Activated naive CD8-positive, alpha-beta T cell treated with anti-CD3 and anti-CD28 coated beads, Interleukin-2, amount 50 U/mL, for 24 hours (primary cell): Measurements from ENCODE around the gene THSD8.
A peak's percentile ranks its signal among the peaks of the same experiment; 100 is the strongest.
"Not testable (repeated sequence)": the region's sequence is repeated elsewhere in the genome, so short reads cannot be mapped to it uniquely, and the experiment has no call there.

Experiments used
- ATAC-seq: fragments of 150-1000 bp; cut with Tn5 transposase; one replicate; pipeline ENCODE4 v1.10.0; 2021
- DNase-seq: peaks from one replicate; pipeline ENCODE4 v3.0.0; 2021
- H3K27ac Mint-ChIP-seq: one replicate; pipeline ENCODE4 v1.8.0; 2021; ENCODE audit warnings: mild to moderate bottlenecking, mixed read lengths
- H3K27me3 Mint-ChIP-seq: one replicate; pipeline ENCODE4 v1.8.0; 2021; ENCODE audit warnings: mixed read lengths
- H3K36me3 Mint-ChIP-seq: one replicate; pipeline ENCODE4 v1.8.0; 2021; ENCODE audit warnings: low read depth, mixed read lengths
- H3K4me1 Mint-ChIP-seq: one replicate; pipeline ENCODE4 v1.8.0; 2021; ENCODE audit warnings: mixed read lengths
- H3K4me3 Mint-ChIP-seq: one replicate; pipeline ENCODE4 v1.8.0; 2021; ENCODE audit warnings: mild to moderate bottlenecking, moderate library complexity, mixed read lengths
- H3K9me3 Mint-ChIP-seq: one replicate; pipeline ENCODE4 v1.8.0; 2021; ENCODE audit warnings: mixed read lengths

Gene THSD8

DNA sequence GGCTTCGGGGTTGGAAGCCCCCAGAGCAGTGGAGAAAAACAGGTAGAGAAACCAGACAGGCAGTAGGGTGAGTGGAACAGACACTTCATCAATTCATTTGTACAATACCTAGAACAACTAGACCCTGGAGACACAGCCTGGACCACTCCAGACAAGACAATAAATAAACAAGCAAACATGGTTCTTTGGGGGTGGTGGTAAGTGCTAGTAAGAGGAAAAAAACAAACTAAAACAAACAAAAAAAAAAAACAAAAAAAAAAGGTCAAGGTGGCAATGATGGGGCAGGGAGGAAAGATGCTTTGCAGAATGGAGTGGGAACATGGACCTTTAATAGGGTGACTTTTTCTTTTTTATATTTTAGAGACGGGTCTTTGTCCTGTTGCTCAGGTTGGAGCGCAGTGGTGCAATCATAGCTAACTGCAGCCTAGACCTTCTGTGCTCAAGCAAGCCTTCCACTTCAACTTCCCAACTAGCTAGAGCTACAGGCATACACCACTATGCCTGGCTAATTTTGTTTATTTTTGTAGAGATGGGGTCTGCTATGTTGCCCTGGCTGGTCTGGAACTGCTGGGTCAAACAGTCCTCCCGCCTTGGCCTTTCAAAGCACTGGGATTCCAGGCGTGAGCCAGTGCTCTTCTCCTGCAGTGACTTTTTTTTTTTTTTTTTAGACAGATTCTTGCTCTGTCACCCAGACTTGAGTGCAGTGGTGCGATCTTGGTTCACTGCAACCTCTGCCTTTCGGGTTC, 7.5 kb upstream of the THSD8 start:
- Mint-ChIP-seq H3K9me3 (no peaks in the 10 kb centered on the region), H3K27ac (peak overlapping the region; percentile 89), H3K4me3 (peak overlapping the region; percentile 82), H3K27me3 (no peaks in the 10 kb centered on the region), H3K36me3 (peaks cover 11% of the 10 kb centered on the region), H3K4me1 (peaks cover 36% of the 10 kb centered on the region)
- ATAC-seq = no peak
- DNase-seq = no peak

GRCh38 chr19:12794971-12795381, 6.9 kb upstream of the THSD8 start:
- Mint-ChIP-seq H3K4me1 (peaks cover 36% of the 10 kb centered on the region), H3K27me3 (no peaks in the 10 kb centered on the region), H3K36me3 (peaks cover 11% of the 10 kb centered on the region), H3K4me3 (peak overlapping the region; percentile 82), H3K9me3 (no peaks in the 10 kb centered on the region), H3K27ac (peak overlapping the region; percentile 89)
- DNase-seq (no peak), ATAC-seq (no peak)

DNA sequence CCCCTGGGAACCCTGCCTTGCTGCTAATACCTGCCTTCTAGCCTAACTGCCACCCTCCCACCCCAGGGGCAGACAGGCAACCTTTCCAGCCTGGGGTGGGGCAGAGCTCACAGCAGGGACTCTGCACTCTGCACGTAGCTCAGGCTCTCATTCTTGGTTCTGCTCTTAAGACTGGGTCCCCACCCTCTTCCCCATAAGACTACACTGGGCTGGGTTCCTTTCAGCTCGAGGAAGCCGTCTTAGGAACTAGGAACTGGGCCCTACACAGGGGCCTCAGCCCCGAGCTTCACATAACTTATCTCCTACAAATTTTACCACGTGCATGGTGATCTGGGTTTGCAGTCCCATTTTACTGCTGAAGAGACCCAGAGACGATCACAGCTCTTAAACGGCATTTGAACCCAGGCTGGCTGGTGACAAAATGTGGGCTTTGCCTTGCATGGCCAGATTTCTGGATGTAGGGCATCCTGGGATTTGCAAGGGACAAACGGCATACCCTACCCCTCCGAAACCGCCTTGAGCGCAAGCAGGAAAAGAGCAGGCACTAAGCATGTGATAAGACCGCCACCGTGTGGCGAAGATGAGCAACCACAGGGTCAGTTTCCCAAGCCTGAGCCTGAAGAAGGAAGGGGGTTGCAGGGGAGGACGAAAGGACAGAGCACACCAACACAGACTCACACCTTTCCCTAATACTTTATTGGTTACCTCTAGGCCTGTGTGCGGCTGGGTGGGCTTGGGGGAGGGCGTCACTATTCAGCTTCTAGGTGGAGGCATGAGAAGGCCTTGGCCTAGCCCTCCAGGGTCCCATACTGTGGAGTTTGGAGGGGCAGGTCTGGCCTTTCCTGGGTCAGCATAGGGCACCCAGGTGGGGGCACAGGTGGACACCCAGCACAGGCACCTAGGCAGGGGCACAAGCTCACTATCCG, 5.5 kb upstream of the THSD8 start:
- ATAC-seq (no peak), DNase-seq (peak; percentile 79)
- Mint-ChIP-seq H3K36me3 (peaks cover 17% of the 10 kb centered on the region), H3K27me3 (no peaks in the 10 kb centered on the region), H3K4me3 (peak overlapping the region; percentile 68), H3K9me3 (no peaks in the 10 kb centered on the region), H3K27ac (peak overlapping the region; percentile 81), H3K4me1 (peaks cover 32% of the 10 kb centered on the region)

- Mint-ChIP-seq H3K4me1 (peaks cover 34% of the 10 kb centered on the region), H3K27me3 (no peaks in the 10 kb centered on the region), H3K9me3 (no peaks in the 10 kb centered on the region), H3K27ac (no peak overlapping the region), H3K4me3 (no peak overlapping the region), H3K36me3 (peaks cover 17% of the 10 kb centered on the region)
- no peak for DNase-seq
- ATAC-seq = no peak
Observed at GRCh38 chr19:12797141-12797587, 4.7 kb upstream of the THSD8 start.

- H3K36me3 Mint-ChIP-seq = peaks cover 13% of the 10 kb centered on the region
- not testable (repeated sequence) for DNase-seq, H3K9me3 Mint-ChIP-seq, H3K27me3 Mint-ChIP-seq, H3K27ac Mint-ChIP-seq, ATAC-seq, H3K4me3 Mint-ChIP-seq
- H3K4me1 Mint-ChIP-seq = peaks cover 38% of the 10 kb centered on the region
Observed at GRCh38 chr19:12797607-12798006, 4.3 kb upstream of the THSD8 start.

DNA sequence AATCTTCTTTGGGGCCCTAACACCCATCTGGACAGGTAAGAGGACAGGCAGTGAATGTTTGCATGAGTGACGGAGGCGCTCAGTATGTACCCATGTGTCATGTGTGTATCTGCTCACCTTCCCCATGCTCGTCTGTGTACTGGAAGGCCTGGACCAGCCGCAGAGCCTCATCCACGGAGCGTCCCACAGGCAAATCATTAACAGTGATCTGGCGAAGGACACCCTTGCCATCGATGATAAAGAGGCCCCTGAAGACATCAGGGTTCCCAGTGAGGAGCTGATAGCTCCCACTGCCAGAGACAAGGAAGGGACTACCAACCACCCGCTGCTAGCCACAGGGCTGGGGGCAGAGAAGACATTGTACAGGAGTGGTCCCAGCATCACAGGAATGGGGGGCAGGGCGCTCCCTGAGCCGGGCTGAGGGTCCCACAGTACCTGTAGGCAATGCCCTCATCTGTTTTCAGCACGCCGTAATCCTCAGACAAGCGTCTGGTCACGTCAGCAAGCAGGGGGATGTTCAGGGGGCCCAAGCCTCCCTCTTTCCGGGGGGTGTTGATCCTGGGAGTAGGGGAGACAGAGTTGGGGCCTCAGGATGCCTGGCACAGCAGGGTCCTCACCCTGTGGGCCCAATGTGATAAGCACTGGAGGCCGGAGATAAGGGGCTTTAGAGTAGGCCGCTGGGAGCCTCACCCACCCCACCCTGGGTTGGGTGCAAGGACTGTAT, 2.0 kb upstream of the THSD8 start:
- Mint-ChIP-seq H3K4me3 (peak overlapping the region; percentile 85), H3K27me3 (no peaks in the 10 kb centered on the region), H3K36me3 (peaks cover 6% of the 10 kb centered on the region), H3K4me1 (peaks cover 30% of the 10 kb centered on the region), H3K9me3 (no peaks in the 10 kb centered on the region), H3K27ac (no peak overlapping the region)
- ATAC-seq (no peak), DNase-seq (no peak)

- no peaks in the 10 kb centered on the region for H3K27me3 Mint-ChIP-seq
- H3K4me1 Mint-ChIP-seq = peaks cover 27% of the 10 kb centered on the region
- ATAC-seq = no peak
- H3K27ac Mint-ChIP-seq = peak overlapping the region; percentile 75
- peak overlapping the region; percentile 85 for H3K4me3 Mint-ChIP-seq
- H3K9me3 Mint-ChIP-seq = no peaks in the 10 kb centered on the region
- H3K36me3 Mint-ChIP-seq = peaks cover 6% of the 10 kb centered on the region
- DNase-seq = no peak
Observed at GRCh38 chr19:12800466-12800770, 1.5 kb upstream of the THSD8 start.

DNA sequence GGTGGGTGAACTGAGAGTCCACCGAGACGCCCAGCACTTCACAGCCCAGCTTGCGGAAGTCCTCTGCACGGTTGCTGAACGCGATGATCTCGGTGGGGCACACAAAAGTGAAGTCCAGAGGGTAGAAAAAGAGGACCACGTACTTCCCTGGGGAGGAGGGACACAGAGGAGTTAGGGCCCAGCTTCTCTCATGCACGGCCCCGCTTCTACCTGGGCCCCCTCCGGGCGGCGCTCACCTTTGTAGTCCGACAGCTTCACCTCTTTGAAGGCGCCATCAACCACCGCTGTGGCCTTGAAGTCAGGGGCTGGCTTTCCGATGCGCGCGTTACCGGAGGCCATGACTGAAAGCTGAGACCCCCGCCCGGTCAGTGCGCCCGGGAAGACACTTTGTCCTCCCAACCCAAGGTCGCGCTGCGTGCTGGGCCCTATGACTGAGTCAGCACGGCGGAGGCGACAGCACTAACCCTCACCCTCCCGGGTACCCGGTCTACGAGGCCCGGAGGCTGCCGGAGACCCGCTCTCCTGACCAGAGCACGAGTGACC, 875 bp upstream of the THSD8 start:
- no peaks in the 10 kb centered on the region for H3K9me3 Mint-ChIP-seq
- peak overlapping the region; percentile 75 for H3K27ac Mint-ChIP-seq
- DNase-seq (no peak), ATAC-seq (peak; percentile 16)
- H3K4me1 Mint-ChIP-seq = peaks cover 22% of the 10 kb centered on the region
- peaks cover 6% of the 10 kb centered on the region for H3K36me3 Mint-ChIP-seq
- H3K4me3 Mint-ChIP-seq = peak overlapping the region; percentile 85
- H3K27me3 Mint-ChIP-seq = no peaks in the 10 kb centered on the region

DNA sequence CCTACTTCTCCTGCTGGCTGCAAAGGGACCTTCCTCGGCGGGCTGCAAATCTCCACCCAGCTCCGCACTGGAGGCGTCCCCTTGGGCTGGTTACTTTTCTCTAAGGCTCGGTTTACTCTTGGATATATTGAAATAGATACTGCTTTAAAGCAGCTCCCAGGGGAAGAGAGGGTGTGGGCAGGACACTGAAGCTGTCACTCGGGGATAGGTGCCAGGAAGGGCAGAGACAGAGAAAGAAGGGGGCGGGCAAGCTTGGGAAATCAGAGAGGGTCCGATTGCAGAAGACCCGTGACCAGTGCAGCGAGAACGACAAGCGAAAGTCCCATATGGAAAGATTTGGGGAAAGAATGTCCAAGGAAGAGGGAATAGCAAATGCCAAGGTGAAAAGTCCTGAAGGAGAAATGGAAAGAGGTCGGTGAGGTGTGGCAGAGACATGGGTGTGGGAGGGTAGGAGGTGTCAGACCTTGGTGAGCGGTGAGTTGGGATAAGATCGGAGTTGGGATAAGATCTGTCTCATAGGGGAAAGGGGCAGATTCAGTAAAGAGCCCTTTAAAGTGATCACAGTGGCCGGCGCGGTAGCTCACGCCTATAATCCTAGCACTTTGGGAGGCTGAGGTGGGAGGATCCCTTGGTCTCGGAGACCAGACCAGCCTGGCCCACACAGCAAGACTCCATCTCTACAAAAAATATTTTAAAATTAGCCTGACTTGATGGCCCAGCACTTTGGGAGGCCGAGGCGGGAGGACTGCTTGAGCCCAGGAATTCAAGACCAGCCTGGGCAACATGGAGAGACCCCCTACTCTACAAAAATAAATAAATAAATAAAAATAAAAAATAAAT, 618 bp downstream of the THSD8 start:
- no peaks in the 10 kb centered on the region for H3K9me3 Mint-ChIP-seq
- H3K36me3 Mint-ChIP-seq = peaks cover 6% of the 10 kb centered on the region
- no peak for ATAC-seq
- H3K4me3 Mint-ChIP-seq = peak overlapping the region; percentile 85
- peak overlapping the region; percentile 72 for H3K27ac Mint-ChIP-seq
- no peak for DNase-seq
- H3K27me3 Mint-ChIP-seq = no peaks in the 10 kb centered on the region
- peaks cover 28% of the 10 kb centered on the region for H3K4me1 Mint-ChIP-seq

GRCh38 chr19:12804051-12804450, 2.2 kb downstream of the THSD8 start:
- DNase-seq (no peak), ATAC-seq (no peak)
- Mint-ChIP-seq H3K27ac (no peak overlapping the region), H3K36me3 (peaks cover 12% of the 10 kb centered on the region), H3K4me3 (no peak overlapping the region), H3K9me3 (no peaks in the 10 kb centered on the region), H3K27me3 (no peaks in the 10 kb centered on the region), H3K4me1 (peaks cover 31% of the 10 kb centered on the region)

DNA sequence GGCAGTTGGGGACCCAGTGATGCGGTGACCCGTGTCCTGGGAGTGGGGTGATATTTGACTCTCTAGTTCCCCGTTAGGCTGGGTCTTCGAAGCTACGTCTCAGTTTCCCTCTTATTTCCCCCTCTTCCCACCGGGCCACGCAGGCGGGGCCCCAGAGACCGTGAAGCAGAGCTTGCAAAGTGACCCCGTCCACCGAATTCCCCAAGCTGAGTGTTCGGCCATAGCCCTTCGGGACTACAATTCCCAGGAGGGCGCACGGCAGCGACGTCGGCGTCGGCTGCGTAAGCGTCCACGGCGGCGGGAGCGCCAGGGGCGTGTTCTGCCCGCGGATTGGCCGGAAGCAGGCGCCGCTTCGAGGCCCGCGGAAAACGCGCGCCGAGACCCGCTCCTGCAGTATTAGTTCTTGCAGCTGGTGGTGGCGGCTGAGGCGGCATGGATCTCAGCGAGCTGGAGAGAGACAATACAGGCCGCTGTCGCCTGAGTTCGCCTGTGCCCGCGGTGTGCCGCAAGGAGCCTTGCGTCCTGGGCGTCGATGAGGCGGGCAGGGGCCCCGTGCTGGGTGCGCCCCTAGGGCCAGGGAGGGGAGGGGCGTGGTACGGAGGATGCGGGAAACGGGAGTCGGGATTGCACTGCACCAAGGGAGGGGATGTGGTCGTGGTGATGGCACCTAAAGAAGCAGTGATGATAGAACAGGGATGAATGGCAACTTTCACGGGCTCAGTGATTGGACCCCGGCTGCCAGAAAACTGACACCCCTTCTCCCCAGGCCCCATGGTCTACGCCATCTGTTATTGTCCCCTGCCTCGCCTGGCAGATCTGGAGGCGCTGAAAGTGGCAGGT, 4.6 kb downstream of the THSD8 start, which contains the start of gene RNASEH2A:
RNASEH2A (plus strand) TSS at position 343 of the 840 bp plus-strand sequence; CDS start at position 433, 90 bp downstream.
- DNase-seq (peak; percentile 90), ATAC-seq (peak; percentile 94)
- Mint-ChIP-seq H3K4me1 (peaks cover 24% of the 10 kb centered on the region), H3K9me3 (no peaks in the 10 kb centered on the region), H3K27ac (peak within 1 kb of the TSS; percentile 94), H3K4me3 (peak within 1 kb of the TSS; percentile 96), H3K27me3 (no peaks in the 10 kb centered on the region), H3K36me3 (peaks cover 9% of the 10 kb centered on the region)

- DNase-seq (no peak), ATAC-seq (no peak)
- Mint-ChIP-seq H3K4me1 (no peaks in the 10 kb centered on the region), H3K9me3 (no peaks in the 10 kb centered on the region), H3K4me3 (no peak overlapping the region), H3K27ac (no peak overlapping the region), H3K27me3 (no peaks in the 10 kb centered on the region), H3K36me3 (peaks cover 6% of the 10 kb centered on the region)
Observed at GRCh38 chr19:12815088-12815487, 13.2 kb downstream of the THSD8 start.

DNA sequence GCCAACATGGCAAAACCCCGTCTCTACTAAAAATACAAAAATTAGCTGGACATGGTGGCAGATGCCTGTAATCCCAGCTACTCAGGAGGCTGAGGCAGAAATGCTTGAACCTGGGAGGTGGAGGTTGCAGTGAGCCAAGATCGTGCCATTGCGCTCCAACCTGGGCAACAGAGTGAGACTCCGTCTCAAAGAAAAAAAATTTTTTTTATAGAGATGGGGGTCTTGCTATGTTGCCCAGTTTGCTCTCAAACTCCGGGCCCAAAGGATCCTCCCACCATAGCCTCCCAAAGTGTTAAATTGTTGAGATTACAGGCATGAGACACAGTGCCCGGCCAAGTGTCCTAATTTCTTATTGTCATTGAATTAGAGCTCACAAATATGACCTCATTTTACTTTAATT, 15.3 kb downstream of the THSD8 start:
- not testable (repeated sequence) for H3K27me3 Mint-ChIP-seq, H3K36me3 Mint-ChIP-seq, ATAC-seq, H3K4me1 Mint-ChIP-seq, DNase-seq, H3K27ac Mint-ChIP-seq, H3K4me3 Mint-ChIP-seq, H3K9me3 Mint-ChIP-seq
